CD4-positive, alpha-beta T cell treated with Interferon gamma for 1 hour (primary cell): ENCODE data around the gene WNT9B.

Source experiments
- DNase-seq: peaks from one replicate; pipeline ENCODE4 v3.0.0-alpha.2; 2020

Gene WNT9B

GRCh38 chr17:46885415-46886309, 34.3 kb downstream of the WNT9B start:
- DNase-seq = no peak

- no peak for DNase-seq
Observed at GRCh38 chr17:46886310-46886663, 34.9 kb downstream of the WNT9B start.

- DNase-seq = no peak
Observed at GRCh38 chr17:46887717-46888116, 36.3 kb downstream of the WNT9B start.

DNA sequence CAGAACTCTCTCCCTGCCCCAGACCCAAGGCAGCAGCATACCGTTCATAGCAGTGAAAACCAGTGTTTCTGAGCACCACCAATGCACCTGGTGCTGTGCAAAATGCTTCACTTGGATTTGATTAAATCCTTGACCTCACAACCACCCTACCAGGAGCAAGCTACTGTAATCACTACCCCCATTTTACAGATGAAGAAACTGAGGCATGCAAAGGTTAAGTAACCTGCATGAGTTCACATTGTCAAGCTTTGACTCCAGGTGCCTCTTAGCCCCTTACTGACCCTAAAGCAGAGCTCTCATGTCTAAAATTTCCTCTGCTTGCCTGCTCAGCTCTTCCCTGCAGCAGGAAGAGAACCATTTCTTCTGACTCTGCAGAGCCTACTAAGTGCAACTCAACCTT, 37.3 kb downstream of the WNT9B start:
- no peak for DNase-seq

DNA sequence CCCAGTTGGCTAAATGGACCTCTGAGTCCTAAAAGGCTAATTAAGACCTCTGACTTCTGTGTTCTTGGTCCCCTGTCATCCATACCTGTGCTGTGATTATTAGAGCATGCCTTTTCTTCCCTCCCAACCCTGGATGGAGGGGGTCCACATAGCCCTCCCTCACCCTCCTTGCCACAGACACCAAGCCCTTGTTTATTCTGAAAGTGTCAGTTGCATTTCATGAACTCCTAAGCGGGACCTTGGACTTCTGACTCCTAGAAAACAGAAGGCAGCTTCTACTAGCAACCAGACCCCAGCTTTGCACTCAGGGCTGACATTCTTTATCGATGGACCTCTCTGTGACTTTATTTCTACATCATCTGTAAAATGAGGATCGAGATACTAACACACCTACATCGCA, 38.1 kb downstream of the WNT9B start:
- no peak for DNase-seq

DNA sequence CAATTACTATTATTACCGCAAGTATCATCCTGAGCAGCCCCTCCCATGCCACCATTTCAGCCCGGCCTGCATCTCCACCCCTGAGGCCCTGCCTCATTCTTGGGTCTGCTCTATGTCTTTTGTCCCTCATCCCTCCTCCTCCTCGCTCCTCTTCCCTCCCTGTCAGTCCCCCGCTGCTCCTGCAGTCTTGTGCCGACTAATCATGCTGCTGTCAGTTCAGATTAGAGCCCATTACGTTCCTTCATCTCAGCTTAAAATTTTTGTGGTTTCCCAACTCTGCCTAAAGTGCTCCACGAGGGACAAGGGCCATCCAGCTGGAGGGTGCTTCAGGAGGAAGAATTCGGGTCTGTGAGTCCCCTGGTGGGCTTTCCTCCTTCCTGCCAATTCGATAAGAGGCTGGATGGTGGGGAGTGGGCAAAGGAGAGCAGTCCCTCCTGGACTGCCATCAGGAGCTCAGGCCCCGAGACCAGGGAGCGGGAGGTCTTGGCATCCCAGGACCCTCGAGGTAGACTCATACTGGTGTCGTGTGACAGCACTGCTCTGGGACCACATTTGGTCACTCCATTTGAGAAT, 38.7 kb downstream of the WNT9B start:
- DNase-seq = no peak

- no peak for DNase-seq
Observed at GRCh38 chr17:46890638-46891037, 39.3 kb downstream of the WNT9B start.

GRCh38 chr17:46892192-46892703, 40.9 kb downstream of the WNT9B start:
- no peak for DNase-seq

- no peak for DNase-seq
Observed at GRCh38 chr17:46894024-46894423, 42.6 kb downstream of the WNT9B start.

GRCh38 chr17:46894476-46895151, 43.2 kb downstream of the WNT9B start:
- DNase-seq = no peak

DNA sequence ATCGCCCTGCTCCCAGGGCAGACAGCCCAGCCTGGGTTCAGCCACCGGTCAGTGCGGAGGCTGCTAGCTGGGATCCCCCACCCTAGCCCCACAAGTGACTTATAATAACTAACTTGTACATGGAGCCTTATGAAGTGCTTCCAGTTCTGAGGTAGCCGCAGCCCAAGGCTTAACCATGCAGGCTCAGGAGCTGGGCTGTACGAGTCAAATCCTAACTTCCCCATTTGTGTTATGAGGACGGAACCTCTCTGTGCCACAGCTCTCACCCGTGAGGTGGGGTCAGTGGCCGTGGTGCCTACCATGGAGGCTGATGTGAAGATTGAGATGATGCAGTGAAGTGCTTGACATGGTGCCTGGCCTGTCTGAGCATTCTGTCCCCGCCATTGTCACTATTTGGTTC, 43.8 kb downstream of the WNT9B start:
- no peak for DNase-seq

- DNase-seq = no peak
Observed at GRCh38 chr17:46896991-46897390, 45.6 kb downstream of the WNT9B start.

GRCh38 chr17:46898364-46898763, 47.0 kb downstream of the WNT9B start:
- no peak for DNase-seq

DNA sequence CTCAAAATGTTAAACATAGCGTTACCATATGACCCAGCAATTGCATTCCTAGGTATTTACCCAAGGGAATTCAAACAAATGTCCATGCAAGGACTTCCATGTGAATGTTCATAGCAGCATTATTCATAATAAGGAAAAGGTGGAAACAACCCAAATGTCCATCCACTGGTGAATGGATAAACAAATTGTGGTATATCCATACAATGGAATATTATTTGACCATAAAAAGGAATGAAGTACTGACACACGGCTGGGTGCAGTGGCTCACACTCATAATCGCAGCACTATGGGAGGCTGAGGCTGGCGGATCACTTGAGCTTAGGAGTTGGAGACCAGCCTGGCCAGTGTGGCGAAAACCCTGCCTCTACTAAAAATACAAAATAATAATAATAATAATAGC, 47.5 kb downstream of the WNT9B start:
- DNase-seq = no peak

- DNase-seq = no peak
Observed at GRCh38 chr17:46901291-46901690, 49.9 kb downstream of the WNT9B start.

GRCh38 chr17:46903762-46904672, 52.6 kb downstream of the WNT9B start:
- no peak for DNase-seq

GRCh38 chr17:46908068-46908737, 56.8 kb downstream of the WNT9B start:
- no peak for DNase-seq

DNA sequence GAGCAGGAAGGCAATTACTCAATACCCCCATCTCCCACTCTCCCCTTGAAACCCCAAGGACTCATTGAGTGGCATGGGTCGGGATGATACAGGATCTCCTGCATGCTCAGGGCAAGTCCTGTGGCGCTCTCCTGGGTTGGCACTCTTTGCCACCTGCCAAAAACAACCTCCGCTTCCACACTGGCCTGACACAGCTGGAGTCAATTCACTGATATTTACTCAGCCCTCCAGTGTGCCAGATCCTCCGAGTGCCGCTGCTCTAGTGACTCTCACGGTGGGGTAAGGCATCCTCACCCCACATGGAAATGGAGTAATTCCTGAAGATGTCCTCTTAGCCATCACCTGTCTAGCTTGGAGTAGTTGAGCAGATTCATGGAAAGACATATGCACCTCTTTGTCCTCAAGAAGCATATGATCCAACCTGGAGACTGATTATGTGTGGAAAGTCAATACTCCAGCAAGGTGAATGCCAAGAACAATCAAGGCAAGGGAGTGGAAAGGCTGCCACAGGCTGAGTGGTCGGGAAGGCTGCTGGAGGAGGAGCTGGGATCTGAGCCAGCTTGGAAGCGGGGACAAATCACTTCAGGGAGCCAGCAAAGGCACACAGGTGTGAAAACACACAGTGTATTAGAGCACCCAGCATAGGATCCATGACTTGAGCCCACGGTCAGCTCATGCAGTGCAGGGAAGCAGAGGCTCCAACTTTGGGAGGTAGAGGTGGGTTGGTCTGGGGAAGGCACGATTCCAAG, 59.0 kb downstream of the WNT9B start:
- no peak for DNase-seq

DNA sequence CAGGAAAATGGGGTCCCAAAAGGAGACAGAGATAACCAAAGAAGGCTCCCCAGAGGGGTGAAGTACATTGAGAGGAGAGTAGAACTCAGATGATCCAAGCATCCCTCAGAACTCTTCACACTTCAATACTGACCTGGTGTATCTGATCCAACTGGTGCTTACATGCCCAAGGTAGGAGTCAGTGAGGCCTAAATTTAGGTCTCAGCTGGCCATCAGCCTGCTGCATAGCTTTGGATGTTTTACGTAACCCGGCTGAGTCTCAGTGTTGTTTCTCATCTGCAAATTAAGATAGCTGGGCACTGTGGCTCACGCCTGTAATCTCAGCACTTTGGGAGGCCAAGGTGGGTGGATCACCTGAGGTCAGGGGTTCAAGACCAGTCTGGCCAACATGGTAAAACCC, 59.9 kb downstream of the WNT9B start:
- DNase-seq = no peak

GRCh38 chr17:46915596-46915995, 64.2 kb downstream of the WNT9B start:
- DNase-seq = no peak

DNA sequence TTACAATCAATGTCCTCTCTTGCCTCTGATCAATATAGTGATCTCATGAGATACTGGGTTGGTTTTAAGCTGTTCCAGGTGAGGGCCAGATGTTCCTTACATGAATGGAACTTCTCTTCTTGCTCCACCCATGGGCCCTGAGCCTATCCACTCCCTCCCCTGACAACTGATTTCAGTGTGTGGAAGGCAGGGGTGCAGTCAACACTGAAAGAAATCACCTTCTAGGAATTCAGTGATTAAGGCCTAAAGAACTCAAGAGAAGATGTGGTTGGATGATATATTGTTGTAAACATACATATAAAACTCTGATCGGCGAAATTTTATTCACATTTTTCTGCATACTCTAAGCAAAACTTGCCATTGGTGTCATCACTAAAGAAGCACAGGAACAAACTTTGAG, 64.8 kb downstream of the WNT9B start:
- no peak for DNase-seq

DNA sequence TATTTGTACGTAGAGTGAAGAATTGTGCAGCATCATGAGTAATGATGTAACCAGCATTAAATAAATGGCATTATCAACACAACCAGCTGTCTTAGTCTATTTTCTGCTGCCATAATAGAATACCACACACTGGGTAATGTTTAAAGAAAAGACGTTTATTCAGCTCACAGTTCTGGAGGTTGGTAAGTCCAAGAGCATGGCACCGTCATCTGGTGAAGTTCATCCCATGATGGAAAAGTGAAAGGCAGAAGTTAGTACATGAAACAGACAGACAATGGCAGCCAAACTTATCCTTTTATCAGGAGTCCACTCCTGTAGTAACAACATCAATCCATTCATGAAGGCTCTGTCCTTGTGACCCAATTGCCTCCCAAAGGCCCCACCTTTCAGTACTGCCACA, 65.2 kb downstream of the WNT9B start:
- no peak for DNase-seq
